GM19467 (cell line): ENCODE measurements around the gene PITX3.

ENCODE experiments used
- ATAC-seq: cut with Tn5 transposase; IDR thresholded peaks from one replicate; pipeline ENCODE4 v1.9.1; 2021; ENCODE audit warnings: mild to moderate bottlenecking, moderate library complexity; ENCODE audit not compliant: unreplicated experiment

The PITX3 gene

DNA sequence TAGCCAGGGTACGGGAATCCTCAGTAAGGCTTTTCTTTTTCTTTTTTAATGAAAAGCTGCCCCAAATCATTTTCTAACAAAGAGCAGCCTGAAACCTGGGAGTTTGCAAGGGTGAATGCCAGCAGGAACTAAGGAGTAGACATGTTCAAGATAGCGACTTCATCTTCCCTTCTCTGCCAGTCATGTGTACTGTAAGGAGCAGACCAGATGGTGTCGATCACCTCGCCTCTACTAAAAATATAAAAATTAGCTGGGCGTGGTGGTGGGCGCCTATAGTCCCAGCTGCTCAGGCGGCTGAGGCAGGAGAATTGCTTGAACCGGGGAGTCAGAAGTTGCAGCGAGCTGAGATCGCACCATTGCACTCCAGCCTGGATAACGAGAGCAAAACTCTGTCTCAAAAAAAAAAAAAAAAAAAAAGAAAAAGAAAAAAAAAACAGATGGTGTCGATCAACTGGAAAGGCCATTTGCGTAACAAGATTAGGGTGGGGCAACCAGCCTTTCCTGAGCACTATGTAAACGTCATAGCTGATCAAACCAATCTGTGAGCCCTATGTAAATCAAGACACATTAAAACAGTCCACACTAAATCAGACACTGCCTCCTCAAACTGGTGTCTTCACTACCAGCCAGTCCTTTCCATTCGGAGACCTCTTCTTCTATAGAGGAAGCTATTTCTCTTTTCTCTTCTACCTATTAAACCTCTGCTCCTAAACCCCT lies 55.3 kb downstream of the PITX3 start:
- ATAC-seq, result no peak

DNA sequence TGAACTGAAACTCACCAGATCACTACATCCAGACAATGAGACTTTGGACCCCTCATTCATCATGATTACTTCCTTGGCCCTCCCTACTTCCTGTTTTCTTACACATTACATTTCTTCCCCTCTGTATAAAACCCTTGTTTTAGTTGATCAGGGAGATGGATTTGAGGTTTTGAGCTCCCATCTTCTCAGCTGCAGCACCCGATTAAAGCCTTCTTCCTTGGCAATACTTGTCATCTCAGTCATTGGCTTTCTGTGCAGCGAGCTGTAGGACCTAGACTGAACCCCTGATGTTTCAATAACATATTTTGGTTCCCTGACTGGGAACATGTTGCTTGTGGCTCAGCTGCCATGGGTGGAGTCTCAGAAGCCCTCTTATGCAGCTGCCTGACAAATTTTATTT lies 56.0 kb downstream of the PITX3 start:
- no peak for ATAC-seq

DNA sequence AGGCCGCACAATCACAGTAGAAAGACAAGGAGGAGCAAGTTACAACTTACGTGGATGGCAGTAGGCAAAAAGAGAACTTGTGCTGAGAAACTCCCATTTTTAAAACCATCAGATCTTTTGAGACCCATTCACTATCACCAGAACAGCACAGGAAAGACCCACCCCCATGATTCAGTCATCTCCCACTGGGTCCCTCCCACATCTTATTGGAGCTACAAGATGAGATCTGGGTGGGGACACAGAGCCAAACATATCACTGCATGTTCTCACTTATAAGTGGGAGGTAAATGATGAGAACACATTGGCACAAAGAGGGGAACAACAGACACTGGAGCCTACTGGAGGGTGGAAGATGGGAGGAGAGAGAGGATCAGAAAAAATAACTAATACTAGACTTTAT lies 56.7 kb downstream of the PITX3 start:
- ATAC-seq, result no peak
